ENCODE data around the gene NEDD9.

The NEDD9 gene

DNA sequence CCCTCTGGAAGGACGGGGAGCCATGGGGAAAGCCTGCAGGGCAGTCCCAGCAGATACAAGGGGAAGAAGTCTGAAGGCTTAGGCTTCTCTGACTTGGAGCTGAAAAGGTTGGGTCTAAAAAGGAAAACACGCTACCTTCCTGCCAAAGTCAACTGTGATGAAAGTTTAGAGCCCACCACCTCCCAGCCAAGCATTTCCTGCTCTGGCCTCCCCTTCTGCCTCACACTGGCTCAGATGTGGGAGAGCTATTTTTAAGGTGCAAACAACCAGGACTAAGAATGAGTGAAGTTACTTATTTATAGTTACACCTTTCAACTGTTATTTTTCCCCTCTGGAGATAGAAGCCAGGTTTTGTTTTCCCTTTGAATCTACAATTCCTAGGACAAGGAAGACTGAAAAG, 21.2 kb downstream of the NEDD9 start:
- TF ChIP-seq GATA2 (IDR thresholded peaks at IDR 0.05; ENCODE audit: low read depth, low read length) (no peak), GATA3 (IDR thresholded peaks at IDR 0.05; ENCODE audit: low read depth, low read length) (no peak)

DNA sequence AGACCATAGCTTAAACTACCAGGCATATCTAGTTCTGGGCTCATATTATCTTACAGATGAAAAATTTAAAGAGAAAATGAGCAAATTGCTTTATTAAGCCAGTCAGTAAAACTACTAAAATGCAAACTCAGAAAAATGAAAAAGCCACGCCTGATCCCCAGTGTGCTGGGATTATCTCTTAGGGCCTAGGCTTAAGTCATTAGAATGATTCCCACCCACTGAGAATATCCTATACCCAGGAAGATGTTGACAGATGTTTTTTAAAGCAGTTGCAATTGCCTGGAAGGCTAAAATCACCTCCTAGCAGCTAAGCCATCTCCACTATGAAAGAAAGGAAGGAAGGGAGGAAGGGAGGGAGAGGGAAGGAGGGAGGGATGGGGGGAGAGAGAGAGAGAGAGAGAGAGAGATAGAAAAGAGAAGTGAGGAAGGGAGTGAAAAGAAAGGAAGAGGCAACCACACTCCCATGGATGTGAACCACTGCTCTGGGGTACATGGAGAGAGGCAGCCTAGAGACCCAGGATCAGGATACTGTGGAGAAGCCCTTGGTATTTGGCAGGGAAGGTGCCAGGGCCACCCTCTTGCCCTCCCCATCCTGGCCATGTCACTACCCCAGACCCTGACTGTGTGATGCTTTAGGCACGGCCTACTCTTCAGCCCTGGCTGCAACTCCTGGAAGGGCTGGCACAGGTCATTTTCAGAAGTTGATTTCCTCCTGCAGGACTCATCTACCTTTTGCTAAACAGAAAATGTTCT, 21.9 kb downstream of the NEDD9 start:
- TF ChIP-seq GATA2 (IDR thresholded peaks at IDR 0.05; ENCODE audit: low read depth, low read length) (no peak), GATA3 (IDR thresholded peaks at IDR 0.05; ENCODE audit: low read depth, low read length) (no peak)

DNA sequence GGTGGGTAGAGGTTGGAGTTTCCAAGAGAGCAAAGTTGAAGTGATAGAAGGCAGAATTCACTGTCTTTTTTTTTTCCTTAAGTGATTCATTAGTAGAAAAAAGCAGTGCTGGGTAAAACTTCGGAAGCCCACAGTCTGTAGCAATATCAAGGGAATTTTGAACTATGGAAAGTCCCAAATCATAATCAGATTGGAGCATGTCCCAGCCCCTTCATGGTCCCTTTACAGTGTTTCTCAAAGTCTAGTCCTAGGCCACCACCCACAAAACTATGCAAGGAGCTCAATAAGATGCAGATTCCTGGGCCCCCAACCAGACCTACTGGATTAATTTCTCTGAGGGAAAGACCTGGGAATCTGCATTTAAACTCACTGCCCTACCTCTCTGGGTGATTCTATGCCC, 22.6 kb downstream of the NEDD9 start:
- TF ChIP-seq GATA2 (IDR thresholded peaks at IDR 0.05; ENCODE audit: low read depth, low read length): no peak

DNA sequence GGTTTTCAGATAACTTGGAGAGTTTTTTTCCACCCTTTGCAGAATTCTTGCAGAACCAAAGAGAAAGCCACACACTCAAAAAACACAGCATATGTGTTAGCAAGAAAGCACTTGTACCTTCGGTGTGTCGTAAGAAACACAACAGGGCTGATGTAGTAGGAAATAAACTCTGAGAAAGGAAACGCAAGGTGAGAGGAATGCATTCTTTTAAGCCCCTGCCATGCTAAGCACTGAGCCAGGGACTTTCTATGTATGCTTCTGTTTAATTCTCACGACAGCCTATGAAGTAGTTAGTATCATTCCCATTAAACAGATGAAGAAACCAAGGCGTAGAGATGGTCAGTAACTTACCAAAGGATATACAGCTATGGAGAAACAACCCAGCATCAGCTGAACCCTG, 23.1 kb downstream of the NEDD9 start:
- TF ChIP-seq GATA2 (IDR thresholded peaks at IDR 0.05; ENCODE audit: low read depth, low read length) (no peak), GATA3 (IDR thresholded peaks at IDR 0.05; ENCODE audit: low read depth, low read length) (no peak)

DNA sequence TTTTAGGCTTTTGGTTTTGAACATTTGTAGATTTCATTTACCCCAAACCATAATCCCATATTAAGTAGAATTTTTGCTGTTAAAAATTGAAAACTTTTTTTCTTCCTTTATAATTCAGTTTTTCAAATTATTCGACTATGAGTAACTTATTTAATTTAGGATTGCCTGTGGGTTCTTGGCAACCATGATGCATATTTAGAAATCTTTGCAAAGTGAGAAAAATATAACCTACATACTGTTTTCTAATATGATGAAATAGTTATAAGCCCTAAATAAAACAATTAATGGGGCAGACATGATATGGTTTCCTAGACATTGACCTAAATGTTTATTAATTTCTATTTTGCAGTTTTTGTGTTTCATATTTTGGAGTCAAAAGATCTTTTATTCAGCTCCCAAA, 23.6 kb downstream of the NEDD9 start:
- TF ChIP-seq GATA2 (IDR thresholded peaks at IDR 0.05; ENCODE audit: low read depth, low read length) (no peak), GATA3 (IDR thresholded peaks at IDR 0.05; ENCODE audit: low read depth, low read length) (no peak)

DNA sequence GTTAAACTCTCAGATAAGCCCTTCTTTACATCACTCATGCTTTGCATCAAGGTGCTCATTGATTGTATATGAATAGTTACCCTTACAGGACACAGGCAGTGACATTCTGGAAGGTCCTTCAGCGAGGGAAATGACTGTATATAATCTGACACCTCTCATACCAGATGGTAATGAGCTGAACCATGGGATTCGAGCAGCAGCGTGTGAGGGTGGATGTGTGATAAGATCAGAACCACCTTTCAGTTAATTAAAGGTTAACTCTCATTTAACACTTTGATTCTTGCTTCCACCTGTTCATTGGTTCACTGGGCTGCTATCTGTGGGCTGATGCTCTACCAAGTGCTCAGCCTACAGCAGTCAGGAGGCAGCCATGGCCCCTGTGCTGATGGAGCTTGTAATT, 24.2 kb downstream of the NEDD9 start:
- TF ChIP-seq GATA3 (IDR thresholded peaks at IDR 0.05; ENCODE audit: low read depth, low read length) (no peak), GATA2 (IDR thresholded peaks at IDR 0.05; ENCODE audit: low read depth, low read length) (no peak)

DNA sequence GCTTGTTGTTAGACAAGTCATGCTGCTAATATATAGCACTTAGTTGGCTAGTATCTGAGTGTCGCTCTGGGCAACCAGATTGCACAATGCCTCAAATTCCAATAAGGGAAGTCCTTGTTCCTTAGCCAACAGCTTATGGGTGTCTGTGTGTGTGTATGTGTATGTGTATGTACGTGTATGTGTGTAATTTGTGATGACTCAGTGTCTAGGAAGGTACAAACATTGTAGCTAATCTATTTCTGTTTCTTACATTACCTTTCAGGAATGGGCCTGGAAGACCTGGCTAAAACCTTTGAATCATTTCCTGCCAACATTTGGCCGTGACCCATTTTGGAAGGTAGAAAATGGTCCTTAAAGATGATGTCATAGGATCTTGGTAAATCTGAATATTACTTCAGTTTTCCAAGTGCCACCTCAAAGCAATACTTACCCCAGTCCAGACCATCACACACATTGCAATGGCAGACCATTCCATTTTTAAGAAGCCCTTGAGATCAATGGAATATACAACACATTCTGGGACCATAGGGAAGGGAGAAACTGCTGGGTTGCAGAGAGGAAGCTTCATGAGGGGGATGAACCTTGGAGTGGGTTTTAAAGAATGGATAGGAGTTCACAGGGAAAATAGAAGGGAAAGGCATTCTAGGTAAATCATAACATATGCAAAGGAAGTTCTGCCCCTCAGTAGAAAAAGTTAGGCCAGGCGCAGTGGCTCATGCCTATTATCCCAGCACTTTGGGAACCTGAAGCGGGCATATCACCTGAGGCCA, 25.1 kb downstream of the NEDD9 start:
- TF ChIP-seq GATA3 (IDR thresholded peaks at IDR 0.05; ENCODE audit: low read depth, low read length) (no peak), GATA2 (IDR thresholded peaks at IDR 0.05; ENCODE audit: low read depth, low read length) (no peak)

DNA sequence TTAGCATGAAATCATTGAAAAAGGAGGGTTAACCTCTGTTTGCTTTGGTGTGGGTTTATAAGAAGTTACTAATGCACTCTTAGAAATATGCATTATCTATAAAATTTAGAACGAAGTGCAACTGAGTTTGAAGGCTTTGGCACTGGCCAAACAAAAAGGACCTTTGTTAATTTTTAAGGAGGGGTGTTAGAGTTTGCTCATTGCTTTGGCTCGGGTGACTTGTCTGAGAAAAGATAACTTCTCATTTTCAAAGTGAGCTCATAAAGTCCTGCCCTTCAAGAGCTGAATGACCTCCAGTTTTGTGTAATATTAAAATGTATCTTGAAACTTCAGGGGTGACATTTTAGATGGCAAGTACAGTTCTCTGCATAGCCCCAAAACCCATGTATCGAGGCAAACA, 25.9 kb downstream of the NEDD9 start:
- no peak for TF ChIP-seq GATA3 (IDR thresholded peaks at IDR 0.05; ENCODE audit: low read depth, low read length)
- TF ChIP-seq GATA2 (IDR thresholded peaks at IDR 0.05; ENCODE audit: low read depth, low read length): no peak

DNA sequence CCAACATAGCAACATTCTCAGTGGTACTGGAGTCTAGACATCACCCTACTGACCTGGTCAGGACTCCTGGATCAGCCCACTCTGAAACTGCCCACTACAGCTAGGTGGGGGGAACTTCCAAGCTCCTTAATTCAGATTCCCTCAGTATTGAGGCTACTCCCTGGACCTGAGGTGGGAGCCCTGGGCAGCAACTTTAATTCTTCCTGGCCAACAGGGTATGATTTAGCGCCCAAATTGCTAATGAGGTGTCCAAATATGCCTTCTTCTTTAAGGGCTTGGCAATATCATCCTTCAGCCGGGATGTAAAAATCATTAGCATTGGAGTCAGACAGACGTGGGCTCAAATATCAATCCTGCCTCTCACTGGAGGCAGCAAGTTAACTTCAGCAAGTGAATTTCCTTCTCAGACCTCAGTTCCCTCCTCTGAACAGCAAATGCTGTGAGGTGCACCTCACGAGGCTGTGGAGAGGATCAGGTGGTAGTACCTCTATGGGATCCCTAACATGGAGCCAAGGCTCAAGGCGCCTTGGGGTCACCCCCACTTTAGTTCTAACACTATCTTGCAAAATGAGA, 27.6 kb downstream of the NEDD9 start:
- TF ChIP-seq GATA3 (IDR thresholded peaks at IDR 0.05; ENCODE audit: low read depth, low read length) (no peak), GATA2 (IDR thresholded peaks at IDR 0.05; ENCODE audit: low read depth, low read length) (no peak)

DNA sequence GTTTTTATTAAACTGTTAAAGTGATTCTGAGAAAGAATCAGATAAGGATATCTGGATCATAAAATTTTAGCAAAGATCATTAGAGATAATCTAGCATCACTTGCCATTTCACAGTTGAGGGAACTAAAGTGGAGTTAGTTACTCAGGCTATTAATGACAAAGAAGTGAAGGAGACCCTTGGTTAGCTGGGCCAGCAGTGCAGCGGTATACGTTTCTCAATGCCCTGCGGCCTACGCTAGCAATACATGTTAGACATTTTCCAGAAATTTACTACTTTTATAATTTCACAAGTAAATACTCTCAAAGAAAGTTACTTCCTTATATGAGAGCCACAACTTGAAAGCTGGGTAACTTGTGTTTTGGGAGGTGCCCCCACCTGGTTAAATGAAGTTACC, 28.5 kb downstream of the NEDD9 start:
- no peak for TF ChIP-seq GATA3 (IDR thresholded peaks at IDR 0.05; ENCODE audit: low read depth, low read length)
- no peak for TF ChIP-seq GATA2 (IDR thresholded peaks at IDR 0.05; ENCODE audit: low read depth, low read length)

DNA sequence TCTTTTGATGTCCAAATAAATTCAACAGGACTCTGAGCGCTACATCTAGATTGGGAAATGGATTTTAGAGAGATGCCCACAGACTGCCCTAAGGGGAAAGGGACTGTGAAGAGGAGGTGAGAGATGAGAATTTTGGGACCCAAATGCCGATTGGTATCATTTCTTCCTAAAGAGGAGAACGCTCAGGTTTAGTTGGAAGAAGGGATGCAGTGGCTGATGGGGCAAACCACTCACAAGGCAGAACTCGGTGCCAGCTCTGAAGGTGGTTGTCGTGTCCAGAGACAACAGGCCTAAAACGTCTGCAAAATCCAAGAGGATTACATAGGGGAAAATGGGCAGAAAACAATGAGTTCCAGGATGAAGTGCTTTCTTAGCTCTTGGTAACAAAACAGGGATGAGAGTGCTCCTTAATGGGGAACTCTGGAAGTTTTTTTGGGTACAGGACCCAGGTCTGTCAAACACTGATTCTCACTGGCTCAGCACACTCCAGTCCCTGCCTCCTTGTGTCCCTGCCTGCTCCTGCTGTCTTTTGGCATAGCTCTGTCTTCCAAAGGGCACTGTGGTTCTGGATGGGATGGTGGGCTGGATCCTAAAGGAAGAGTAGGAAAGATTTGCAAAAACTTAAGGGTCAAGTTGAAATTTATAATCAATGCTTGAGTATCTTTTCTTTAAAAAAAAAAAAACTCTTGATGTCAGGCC, 29.0 kb downstream of the NEDD9 start:
- TF ChIP-seq GATA3 (IDR thresholded peaks at IDR 0.05; ENCODE audit: low read depth, low read length) (no peak), GATA2 (IDR thresholded peaks at IDR 0.05; ENCODE audit: low read depth, low read length) (no peak)

DNA sequence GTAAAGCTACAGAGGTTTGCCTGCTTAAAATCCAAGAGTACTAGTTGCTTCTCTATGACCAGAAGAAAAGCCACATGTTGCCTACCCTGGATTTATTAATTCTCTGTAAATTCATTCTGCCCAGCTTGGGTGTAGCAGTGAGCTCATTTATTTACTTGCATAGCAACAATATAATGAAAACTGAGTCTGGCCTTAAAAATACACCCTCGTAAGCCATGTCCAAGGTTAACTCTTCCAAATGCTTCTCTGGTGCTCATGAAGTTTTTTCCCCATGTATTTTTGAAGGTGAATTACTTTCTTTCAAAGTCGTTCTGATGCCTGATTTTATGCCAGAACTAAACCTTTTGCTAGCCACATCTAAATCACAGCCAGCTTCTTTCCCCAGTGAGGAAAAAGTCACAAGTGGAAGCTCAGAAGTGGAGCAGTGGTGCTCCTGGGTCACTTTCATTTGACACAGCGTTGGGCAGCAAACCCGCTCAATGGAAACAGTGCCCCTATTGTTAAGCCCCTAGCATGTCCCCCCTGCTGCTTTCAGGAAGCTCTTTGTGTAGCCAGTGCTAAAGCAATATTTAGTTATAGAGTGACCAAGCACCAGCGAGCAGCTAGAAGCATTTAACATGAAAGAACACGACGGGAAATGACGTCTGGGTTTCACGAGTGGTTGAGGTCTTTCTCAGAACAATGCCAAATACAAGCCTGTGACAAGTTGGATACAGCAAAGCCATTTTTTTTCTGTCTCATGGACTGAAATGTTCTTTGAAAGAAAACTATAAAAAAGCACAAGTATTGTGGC, 29.8 kb downstream of the NEDD9 start:
- no peak for TF ChIP-seq GATA3 (IDR thresholded peaks at IDR 0.05; ENCODE audit: low read depth, low read length)
- TF ChIP-seq GATA2 (IDR thresholded peaks at IDR 0.05; ENCODE audit: low read depth, low read length): no peak

DNA sequence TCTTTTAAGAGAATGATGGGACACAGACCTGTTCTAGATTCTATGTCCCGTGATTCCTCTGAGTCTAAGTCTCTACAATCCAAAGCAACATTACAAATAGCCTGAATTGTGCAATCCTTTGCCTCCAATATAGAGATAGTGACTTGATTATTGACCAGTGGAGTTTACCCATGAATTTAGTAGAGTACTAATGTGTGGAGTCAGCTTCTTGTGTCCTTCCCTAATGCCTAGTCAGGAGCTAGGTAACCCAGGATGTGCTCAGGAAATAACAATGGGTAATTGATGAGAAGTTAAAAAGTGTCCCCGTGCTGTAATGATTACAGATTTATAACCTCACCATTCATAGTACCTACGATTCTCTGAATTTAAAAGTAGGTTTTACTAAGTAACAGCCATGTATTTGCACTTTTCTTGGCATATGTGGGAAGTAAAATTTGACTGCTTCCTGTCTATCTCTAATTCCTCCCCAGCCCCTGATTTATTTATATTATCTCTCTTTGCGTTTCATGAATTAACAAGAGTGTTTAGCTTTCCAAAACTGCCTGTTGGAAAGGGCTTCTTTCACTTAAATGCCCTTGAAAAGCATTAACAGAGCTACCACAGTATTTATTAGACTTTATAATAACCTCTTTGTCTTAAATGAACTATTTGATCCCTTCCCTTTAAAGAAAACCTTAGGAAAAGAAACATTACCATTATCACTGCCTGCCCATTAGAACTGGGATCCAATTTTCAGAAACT, 30.5 kb downstream of the NEDD9 start:
- TF ChIP-seq GATA3 (IDR thresholded peaks at IDR 0.05; ENCODE audit: low read depth, low read length) (no peak), GATA2 (IDR thresholded peaks at IDR 0.05; ENCODE audit: low read depth, low read length) (no peak)

Measured in SH-SY5Y (cell line).